Measurements from ENCODE around the gene INPP4A. TPM values are rescaled to one million over a fixed set of nuclear protein-coding genes. Genes with fewer than 3 reads are reported as not detected.
A peak's percentile ranks its signal among the peaks of the same experiment; 100 is the strongest.

The INPP4A gene
- total and polyA plus RNA-seq, 7 experiments from 2014 or later = 51.4 to 165 (median 145) TPM

DNA sequence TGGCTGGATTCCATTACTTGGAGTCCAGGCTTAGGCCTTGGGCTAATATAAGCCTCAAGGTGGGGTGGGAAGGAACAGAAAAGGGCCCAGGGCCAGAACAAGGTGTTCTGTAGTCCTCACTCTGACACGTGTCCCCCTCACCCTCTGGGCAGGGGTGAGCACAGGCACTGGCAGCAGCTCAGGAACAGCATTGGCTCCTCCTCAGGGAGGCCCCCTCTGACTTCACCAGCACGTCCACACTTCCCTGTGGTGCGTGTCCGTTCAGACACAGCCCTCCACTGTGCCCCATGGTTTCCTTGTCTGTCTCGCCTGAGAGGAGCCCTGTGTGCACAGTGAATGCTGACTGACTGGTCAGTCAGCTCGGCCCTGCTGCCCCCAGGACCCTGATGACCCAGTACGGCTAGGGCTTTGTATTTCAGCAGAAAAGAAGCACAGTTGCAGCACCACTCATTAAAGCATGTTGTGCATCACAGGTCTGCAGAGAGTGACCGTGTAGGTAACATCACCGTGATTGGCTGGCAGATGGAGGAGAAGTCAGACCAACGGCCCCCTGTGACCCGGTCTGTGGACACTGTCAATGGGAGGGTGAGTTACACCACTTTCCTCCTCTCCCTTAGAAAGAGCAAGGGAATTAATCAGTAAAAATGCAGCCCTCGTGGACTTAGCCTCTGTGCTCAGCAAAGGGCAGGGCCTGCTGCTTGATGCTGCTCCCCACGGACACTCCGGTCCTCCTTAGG lies 92.9 kb downstream of the INPP4A start:
- Mint-ChIP-seq H3K36me3 (peaks cover 28 to 72% (median 31%) of the 10 kb centered on the region in 5 donors), H3K4me3 (no peak overlapping the region), H3K27ac (peak overlapping the region in 3 of 9 donors; percentile 5 to 46 (median 10)), H3K4me1 (peaks cover 0 to 16% (median 4%) of the 10 kb centered on the region in 7 donors), H3K9me3 (no peaks in the 10 kb centered on the region), H3K27me3 (no peaks in the 10 kb centered on the region)
- Histone ChIP-seq H3K4me3 (ENCODE audit: low read length) (no peak overlapping the region), H3K27ac (ENCODE audit: low read depth, low read length) (no peak overlapping the region), H3K36me3 (ENCODE audit: control insufficient read depth in 2 of 3, insufficient read depth in 3 of 3, low read length in 3 of 3) (peaks cover 0 to 90% (median 26%) of the 10 kb centered on the region in 3 experiments), H3K4me1 (ENCODE audit: control insufficient read depth in 2 of 2, insufficient read depth in 2 of 2, low read length in 2 of 2) (no peaks in the 10 kb centered on the region), H3K27me3 (ENCODE audit: control insufficient read depth in 2 of 2, insufficient read depth in 2 of 2, low read length in 2 of 2) (no peaks in the 10 kb centered on the region), H3K9me3 (ENCODE audit: control insufficient read depth in 2 of 3, low read length in 3 of 3) (no peaks in the 10 kb centered on the region)
- DNase-seq = no peak
- intact Hi-C loops (cut with micrococcal nuclease) = no loop called here
- ChIA-PET POLR2A (no interaction called here), CTCF (no interaction called here)
- ATAC-seq = no peak

DNA sequence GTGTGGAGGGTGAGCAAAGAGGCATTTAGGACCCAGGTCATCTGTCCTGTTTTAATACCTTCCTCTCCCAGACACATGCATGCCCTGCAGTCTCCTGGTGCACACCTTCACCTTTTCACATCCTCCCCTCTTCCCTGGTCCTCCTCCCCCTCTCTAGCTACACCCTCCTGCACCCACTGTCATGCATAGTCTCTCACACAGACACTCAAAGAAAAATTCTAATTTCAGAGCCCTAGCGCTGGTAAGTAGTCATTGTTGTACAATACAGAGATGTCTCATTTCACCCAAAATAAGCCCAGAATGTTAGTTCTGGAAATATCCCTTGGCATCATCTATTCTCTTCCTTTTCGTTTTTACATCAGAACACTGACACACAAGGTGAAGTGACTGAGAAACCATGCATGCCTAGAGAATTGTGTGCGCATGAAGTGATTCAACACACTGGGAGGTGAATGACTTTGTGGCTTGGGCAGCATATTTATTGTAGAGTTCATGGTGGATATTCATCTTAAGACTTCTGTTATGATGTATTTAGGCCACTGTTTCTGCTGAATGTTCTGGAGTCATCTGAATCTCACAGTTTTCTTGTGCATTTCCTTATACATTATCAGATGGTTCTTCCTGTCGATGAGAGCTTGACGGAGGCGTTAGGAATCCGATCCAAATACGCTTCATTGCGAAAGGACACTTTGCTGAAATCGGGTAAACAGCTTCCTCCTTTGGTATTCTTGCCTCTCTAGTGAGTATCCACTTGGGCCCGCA lies 93.8 kb downstream of the INPP4A start:
- no peak overlapping the region for H3K4me3 Mint-ChIP-seq
- H3K27me3 Mint-ChIP-seq = no peaks in the 10 kb centered on the region
- H3K4me1 Mint-ChIP-seq = peaks cover 0 to 16% (median 1%) of the 10 kb centered on the region in 7 donors
- intact Hi-C loops (cut with micrococcal nuclease) = no loop called here
- no peaks in the 10 kb centered on the region for H3K27me3 ChIP-seq (ENCODE audit: control insufficient read depth in 2 of 2, insufficient read depth in 2 of 2, low read length in 2 of 2)
- ATAC-seq (no peak), DNase-seq (no peak)
- H3K36me3 ChIP-seq (ENCODE audit: control insufficient read depth in 2 of 3, insufficient read depth in 3 of 3, low read length in 3 of 3) = peaks cover 0 to 95% (median 29%) of the 10 kb centered on the region in 3 experiments
- ChIA-PET CTCF (interaction anchor here (0.5 kb wide), 1 partner anchor 123 kb away, joined by 4 read pairs; no protein-coding TSS in a partner anchor), POLR2A (no interaction called here)
- H3K9me3 Mint-ChIP-seq = no peaks in the 10 kb centered on the region
- H3K36me3 Mint-ChIP-seq = peaks cover 27 to 71% (median 29%) of the 10 kb centered on the region in 5 donors
- H3K4me3 ChIP-seq (ENCODE audit: low read length) = no peak overlapping the region
- H3K27ac Mint-ChIP-seq = peak overlapping the region in 8 of 9 donors; percentile 2 to 73 (median 46)
- no peak overlapping the region for H3K27ac ChIP-seq (ENCODE audit: low read depth, low read length)
- no peaks in the 10 kb centered on the region for H3K4me1 ChIP-seq (ENCODE audit: control insufficient read depth in 2 of 2, insufficient read depth in 2 of 2, low read length in 2 of 2)
- H3K9me3 ChIP-seq (ENCODE audit: control insufficient read depth in 2 of 3, low read length in 3 of 3) = no peaks in the 10 kb centered on the region

DNA sequence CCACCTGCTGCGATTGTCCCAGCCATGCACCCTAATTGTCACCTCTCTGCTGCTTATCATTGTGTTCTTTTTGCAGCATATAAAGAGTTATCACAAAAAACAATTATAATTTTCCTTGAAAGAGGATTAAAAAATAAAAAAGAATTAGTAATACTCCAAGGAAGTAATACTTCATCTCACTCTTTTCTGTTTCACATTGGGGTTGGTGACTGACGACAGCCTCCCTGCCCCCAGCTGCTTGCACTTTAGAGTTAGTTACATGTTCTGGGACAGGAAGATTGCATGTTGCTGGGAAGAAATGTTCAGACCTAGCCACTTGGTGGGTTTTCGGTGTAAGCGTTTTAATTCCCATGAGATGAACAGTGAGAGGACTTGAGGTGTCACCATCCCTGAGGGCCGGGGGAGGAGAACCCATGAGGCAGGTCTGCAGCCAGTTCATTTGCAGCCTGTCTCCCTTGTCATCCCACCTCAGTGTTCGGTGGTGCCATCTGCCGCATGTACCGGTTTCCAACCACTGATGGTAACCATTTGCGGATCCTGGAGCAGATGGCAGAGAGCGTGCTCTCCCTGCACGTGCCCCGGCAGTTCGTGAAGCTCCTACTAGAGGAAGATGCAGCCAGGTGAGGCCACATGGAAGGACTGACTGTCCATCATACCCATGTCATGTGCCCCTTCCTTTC lies 94.5 kb downstream of the INPP4A start:
- no peaks in the 10 kb centered on the region for H3K27me3 ChIP-seq (ENCODE audit: control insufficient read depth in 2 of 2, insufficient read depth in 2 of 2, low read length in 2 of 2)
- no peaks in the 10 kb centered on the region for H3K9me3 ChIP-seq (ENCODE audit: control insufficient read depth in 2 of 3, low read length in 3 of 3)
- Mint-ChIP-seq H3K4me3 (no peak overlapping the region), H3K4me1 (peaks cover 0 to 16% (median 4%) of the 10 kb centered on the region in 7 donors), H3K27me3 (no peaks in the 10 kb centered on the region), H3K27ac (peak overlapping the region in 3 of 9 donors; percentile 2 to 56 (median 19)), H3K36me3 (peaks cover 23 to 72% (median 36%) of the 10 kb centered on the region in 5 donors), H3K9me3 (no peaks in the 10 kb centered on the region)
- H3K27ac ChIP-seq (ENCODE audit: low read depth, low read length) = no peak overlapping the region
- DNase-seq (no peak), ATAC-seq (no peak)
- CTCF ChIA-PET = interaction anchor here (0.5 kb wide), 1 partner anchor 123 kb away, joined by 4 read pairs; no protein-coding TSS in a partner anchor
- peaks cover 4 to 95% (median 32%) of the 10 kb centered on the region in 3 experiments for H3K36me3 ChIP-seq (ENCODE audit: control insufficient read depth in 2 of 3, insufficient read depth in 3 of 3, low read length in 3 of 3)
- no peaks in the 10 kb centered on the region for H3K4me1 ChIP-seq (ENCODE audit: control insufficient read depth in 2 of 2, insufficient read depth in 2 of 2, low read length in 2 of 2)
- POLR2A ChIA-PET = no interaction called here
- no peak overlapping the region for H3K4me3 ChIP-seq (ENCODE audit: low read length)
- intact Hi-C loops (cut with micrococcal nuclease) = no loop called here

DNA sequence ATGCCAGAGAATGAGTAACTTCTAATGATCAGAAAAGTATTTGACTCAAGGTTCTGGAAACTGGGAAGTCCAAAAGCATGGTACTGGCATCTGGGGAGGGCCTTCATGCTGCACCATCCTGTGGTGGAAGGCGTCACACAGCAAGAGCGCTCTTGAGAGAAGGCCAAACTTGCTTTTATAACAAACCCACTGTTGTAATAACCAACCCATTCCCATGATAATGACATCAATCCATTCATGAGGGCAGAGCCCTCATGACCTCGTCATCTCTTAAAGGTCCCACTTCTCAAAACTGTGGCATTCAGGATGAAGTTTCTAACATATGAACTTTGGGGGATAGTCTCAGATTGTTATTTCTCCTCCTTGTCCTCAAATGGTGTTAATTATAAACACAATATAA lies 95.9 kb downstream of the INPP4A start:
- intact Hi-C loops (cut with micrococcal nuclease) = no loop called here
- ChIA-PET CTCF (interaction anchor here (0.6 kb wide), 1 partner anchor 1018 kb away, joined by 4 read pairs; no protein-coding TSS in a partner anchor), POLR2A (no interaction called here)
- Mint-ChIP-seq H3K4me3 (no peak overlapping the region), H3K9me3 (no peaks in the 10 kb centered on the region), H3K36me3 (peaks cover 27 to 78% (median 40%) of the 10 kb centered on the region in 5 donors), H3K27me3 (no peaks in the 10 kb centered on the region), H3K4me1 (peaks cover 0 to 13% (median 10%) of the 10 kb centered on the region in 7 donors), H3K27ac (peak overlapping the region in 2 of 9 donors; percentile 37 to 38)
- H3K27me3 ChIP-seq (ENCODE audit: control insufficient read depth in 2 of 2, insufficient read depth in 2 of 2, low read length in 2 of 2) = no peaks in the 10 kb centered on the region
- H3K27ac ChIP-seq (ENCODE audit: low read depth, low read length) = no peak overlapping the region
- no peak for ATAC-seq
- no peaks in the 10 kb centered on the region for H3K9me3 ChIP-seq (ENCODE audit: control insufficient read depth in 2 of 3, low read length in 3 of 3)
- no peaks in the 10 kb centered on the region for H3K4me1 ChIP-seq (ENCODE audit: control insufficient read depth in 2 of 2, insufficient read depth in 2 of 2, low read length in 2 of 2)
- H3K4me3 ChIP-seq (ENCODE audit: low read length) = no peak overlapping the region
- no peak for DNase-seq
- peaks cover 11 to 97% (median 34%) of the 10 kb centered on the region in 3 experiments for H3K36me3 ChIP-seq (ENCODE audit: control insufficient read depth in 2 of 3, insufficient read depth in 3 of 3, low read length in 3 of 3)

DNA sequence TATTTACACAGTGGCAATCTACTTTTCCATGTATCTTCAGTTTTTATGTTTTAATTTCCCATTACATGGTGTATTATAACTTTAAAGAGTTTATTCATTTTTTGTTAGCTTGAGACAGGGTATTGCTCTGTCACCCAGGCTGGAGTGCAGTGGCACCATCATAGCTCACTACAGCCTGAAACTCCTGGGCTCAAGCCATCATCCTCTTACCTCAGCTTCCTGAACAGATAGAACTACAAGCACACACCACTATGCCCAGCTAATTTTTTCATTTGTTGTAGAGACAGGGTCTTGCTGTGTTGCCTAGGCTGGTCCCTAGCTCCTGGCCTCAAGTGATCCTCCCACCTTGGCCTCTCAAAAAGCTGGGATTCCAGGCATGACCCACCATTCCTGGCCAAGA lies 96.8 kb downstream of the INPP4A start:
- Histone ChIP-seq H3K9me3 (ENCODE audit: control insufficient read depth in 2 of 3, low read length in 3 of 3) (no peaks in the 10 kb centered on the region), H3K27me3 (ENCODE audit: control insufficient read depth in 2 of 2, insufficient read depth in 2 of 2, low read length in 2 of 2) (no peaks in the 10 kb centered on the region), H3K27ac (ENCODE audit: low read depth, low read length) (no peak overlapping the region), H3K36me3 (ENCODE audit: control insufficient read depth in 2 of 3, insufficient read depth in 3 of 3, low read length in 3 of 3) (peaks cover 20 to 97% (median 34%) of the 10 kb centered on the region in 3 experiments), H3K4me3 (ENCODE audit: low read length) (no peak overlapping the region), H3K4me1 (ENCODE audit: control insufficient read depth in 2 of 2, insufficient read depth in 2 of 2, low read length in 2 of 2) (peaks cover 0 to 3% of the 10 kb centered on the region in 2 donors)
- CTCF ChIA-PET = interaction anchor here (0.8 to 1.3 kb wide), 2 partner anchors 128 to 135 kb away, joined by 3 read pairs; no protein-coding TSS in a partner anchor
- DNase-seq (no peak), ATAC-seq (no peak)
- no peak overlapping the region for H3K4me3 Mint-ChIP-seq
- H3K9me3 Mint-ChIP-seq = no peaks in the 10 kb centered on the region
- H3K27me3 Mint-ChIP-seq = no peaks in the 10 kb centered on the region
- POLR2A ChIA-PET = interaction anchor here (1.0 kb wide), 1 partner anchor 92 kb away, joined by 3 read pairs; no protein-coding TSS in a partner anchor
- peaks cover 34 to 77% (median 43%) of the 10 kb centered on the region in 5 donors for H3K36me3 Mint-ChIP-seq
- peak overlapping the region in 3 of 9 donors; percentile 54 to 86 (median 69) for H3K27ac Mint-ChIP-seq
- peaks cover 6 to 20% (median 15%) of the 10 kb centered on the region in 7 donors for H3K4me1 Mint-ChIP-seq
- intact Hi-C loops (cut with micrococcal nuclease) = no loop called here

DNA sequence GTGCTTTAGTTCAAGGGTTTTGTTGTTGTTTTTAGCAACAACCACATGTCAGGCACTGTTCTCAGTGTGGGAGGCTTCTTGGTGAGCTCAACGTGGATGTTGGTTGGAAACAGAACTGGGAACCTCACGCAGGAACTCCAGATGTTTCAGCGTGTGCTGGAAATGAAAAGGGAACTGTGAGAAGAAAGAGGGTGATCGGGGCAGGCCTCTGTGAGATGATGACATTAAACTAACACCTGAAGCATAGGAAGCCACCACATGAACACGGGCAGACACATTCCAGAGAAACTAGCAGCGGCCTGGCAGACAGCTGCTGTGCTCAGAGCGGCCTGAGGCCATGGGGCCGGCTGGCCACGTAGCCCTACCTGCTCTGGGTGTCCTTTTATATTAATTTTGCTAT lies 97.2 kb downstream of the INPP4A start:
- peak overlapping the region in 5 of 9 donors; percentile 51 to 86 (median 55) for H3K27ac Mint-ChIP-seq
- Histone ChIP-seq H3K4me3 (ENCODE audit: low read length) (no peak overlapping the region), H3K27ac (ENCODE audit: low read depth, low read length) (no peak overlapping the region), H3K9me3 (ENCODE audit: control insufficient read depth in 2 of 3, low read length in 3 of 3) (no peaks in the 10 kb centered on the region), H3K27me3 (ENCODE audit: control insufficient read depth in 2 of 2, insufficient read depth in 2 of 2, low read length in 2 of 2) (no peaks in the 10 kb centered on the region), H3K36me3 (ENCODE audit: control insufficient read depth in 2 of 3, insufficient read depth in 3 of 3, low read length in 3 of 3) (peaks cover 24 to 97% (median 34%) of the 10 kb centered on the region in 3 experiments), H3K4me1 (ENCODE audit: control insufficient read depth in 2 of 2, insufficient read depth in 2 of 2, low read length in 2 of 2) (peaks cover 0 to 3% of the 10 kb centered on the region in 2 donors)
- ChIA-PET CTCF (interaction anchor here (0.8 to 1.3 kb wide), 2 partner anchors 129 to 136 kb away, joined by 3 read pairs; no protein-coding TSS in a partner anchor), POLR2A (interaction anchor here (0.7 to 1.0 kb wide), 2 partner anchors 79 to 92 kb away, joined by 3 read pairs; no protein-coding TSS in a partner anchor)
- no peak overlapping the region for H3K4me3 Mint-ChIP-seq
- H3K27me3 Mint-ChIP-seq = no peaks in the 10 kb centered on the region
- DNase-seq (no peak), ATAC-seq (no peak)
- H3K4me1 Mint-ChIP-seq = peaks cover 10 to 24% (median 18%) of the 10 kb centered on the region in 7 donors
- intact Hi-C loops (cut with micrococcal nuclease) = no loop called here
- H3K36me3 Mint-ChIP-seq = peaks cover 34 to 77% (median 44%) of the 10 kb centered on the region in 5 donors
- H3K9me3 Mint-ChIP-seq = no peaks in the 10 kb centered on the region

All from naive thymus-derived CD4-positive, alpha-beta T cell (primary cell).